Memory B cell (primary cell): ENCODE results near the gene COPS4.
A peak's percentile ranks its signal among the peaks of the same experiment; 100 is the strongest.
"Not testable (repeated sequence)": the region's sequence is repeated elsewhere in the genome, so short reads cannot be mapped to it uniquely, and the experiment has no call there.

Source experiments
- ATAC-seq: fragments of 150-1000 bp; cut with Tn5 transposase; 2 replicates; pipeline ENCODE4 v1.10.0; 2021; ENCODE audit warnings: low read depth, mild to moderate bottlenecking, moderate library complexity
- DNase-seq, 2 donors: peaks; one replicate each; pipeline ENCODE4 v3.0.0; 2022; ENCODE audit warnings: low spot score in 2 of 2
- H3K27ac Mint-ChIP-seq: one replicate; pipeline ENCODE4 v1.8.0; 2022; ENCODE audit warnings: mild to moderate bottlenecking, moderate library complexity, mixed read lengths
- H3K27me3 Mint-ChIP-seq: one replicate; pipeline ENCODE4 v1.8.0; 2022; ENCODE audit warnings: mixed read lengths
- H3K36me3 Mint-ChIP-seq: one replicate; pipeline ENCODE4 v1.8.0; 2022; ENCODE audit warnings: mild to moderate bottlenecking, mixed read lengths
- H3K4me1 Mint-ChIP-seq: one replicate; pipeline ENCODE4 v1.8.0; 2022; ENCODE audit warnings: mixed read lengths
- H3K4me3 Mint-ChIP-seq: one replicate; pipeline ENCODE4 v1.8.0; 2022; ENCODE audit warnings: mild to moderate bottlenecking, moderate library complexity, mixed read lengths
- H3K9me3 Mint-ChIP-seq: one replicate; pipeline ENCODE4 v1.8.0; 2022; ENCODE audit warnings: mixed read lengths

COPS4 gene

GRCh38 chr4:83012200-83012686 lies 22.7 kb upstream of the COPS4 start:
- H3K27ac Mint-ChIP-seq = peak overlapping the region; percentile 97
- no peaks in the 10 kb centered on the region for H3K27me3 Mint-ChIP-seq
- peak in 1 of 2 donors; percentile 28 for DNase-seq
- peaks cover 24% of the 10 kb centered on the region for H3K4me1 Mint-ChIP-seq
- no peak for ATAC-seq
- H3K4me3 Mint-ChIP-seq = peak overlapping the region; percentile 87
- H3K9me3 Mint-ChIP-seq = no peaks in the 10 kb centered on the region
- H3K36me3 Mint-ChIP-seq = no peaks in the 10 kb centered on the region

DNA sequence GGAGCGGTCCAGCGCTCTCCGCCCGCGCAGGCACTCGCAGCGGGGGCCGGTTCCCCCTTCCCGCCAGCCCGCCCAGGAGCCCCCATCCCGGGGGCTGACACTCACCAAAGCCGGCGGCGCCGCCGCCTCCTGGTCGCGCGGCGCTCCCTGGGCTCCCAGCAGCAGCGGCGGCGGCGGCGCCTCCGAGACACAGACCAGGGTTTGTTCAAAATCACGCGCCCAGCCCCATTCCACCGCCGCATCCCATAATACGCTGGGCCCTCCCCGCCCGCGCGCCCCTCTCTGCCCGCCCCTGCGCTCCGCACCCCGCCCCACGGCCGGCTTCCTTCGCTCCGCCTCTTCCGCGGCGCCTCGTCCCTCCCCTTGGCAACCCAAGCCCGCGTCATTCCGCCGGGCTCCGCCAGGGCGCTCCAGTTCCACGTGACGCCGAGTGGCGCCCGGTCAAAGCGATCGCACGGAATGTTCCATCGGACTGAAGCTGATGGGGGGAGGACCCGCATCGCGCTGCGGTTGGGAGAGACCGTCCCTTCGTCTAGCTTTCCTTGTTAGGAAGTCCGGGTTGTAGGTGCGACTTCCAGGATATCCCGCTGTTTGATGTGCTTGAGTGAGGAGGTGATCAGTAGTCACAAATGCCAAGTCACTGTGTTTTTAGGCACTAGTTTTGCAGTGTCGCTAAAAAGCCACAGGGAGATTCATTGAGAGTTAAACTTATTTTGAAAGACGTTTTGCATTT lies 22.1 kb upstream of the COPS4 start:
- peak; percentile 80 for ATAC-seq
- no peaks in the 10 kb centered on the region for H3K27me3 Mint-ChIP-seq
- H3K36me3 Mint-ChIP-seq = no peaks in the 10 kb centered on the region
- peak; percentile 96 to 98 for DNase-seq
- peak overlapping the region; percentile 94 for H3K27ac Mint-ChIP-seq
- H3K9me3 Mint-ChIP-seq = no peaks in the 10 kb centered on the region
- peaks cover 21% of the 10 kb centered on the region for H3K4me1 Mint-ChIP-seq
- peak overlapping the region; percentile 97 for H3K4me3 Mint-ChIP-seq

DNA sequence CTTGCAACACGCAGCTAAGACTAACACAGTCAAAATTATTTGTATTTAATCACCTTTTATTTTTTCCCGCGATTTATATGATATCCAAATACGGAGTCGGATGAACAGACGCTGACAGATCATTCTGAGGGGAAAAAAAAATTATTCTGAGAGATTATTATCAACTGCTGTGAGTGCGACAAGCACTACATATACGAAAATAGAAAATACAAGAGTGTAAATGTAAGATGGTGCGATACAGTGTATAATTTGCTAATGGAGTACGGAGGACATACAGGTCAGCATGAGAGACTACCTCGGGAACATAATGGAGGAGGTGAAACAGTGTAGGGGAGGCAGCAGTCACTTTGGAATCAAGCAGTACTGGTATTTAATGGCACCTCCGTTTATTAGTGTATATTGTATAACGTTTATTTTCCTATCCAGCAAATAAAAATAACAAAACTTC lies 21.5 kb upstream of the COPS4 start:
- DNase-seq = no peak
- Mint-ChIP-seq H3K9me3 (no peaks in the 10 kb centered on the region), H3K27ac (peak overlapping the region; percentile 94), H3K36me3 (no peaks in the 10 kb centered on the region), H3K4me3 (peak overlapping the region; percentile 97), H3K27me3 (no peaks in the 10 kb centered on the region), H3K4me1 (peaks cover 19% of the 10 kb centered on the region)
- ATAC-seq = no peak

- H3K36me3 Mint-ChIP-seq = no peaks in the 10 kb centered on the region
- no peak for DNase-seq
- peaks cover 19% of the 10 kb centered on the region for H3K4me1 Mint-ChIP-seq
- peak overlapping the region; percentile 97 for H3K4me3 Mint-ChIP-seq
- no peak for ATAC-seq
- H3K27me3 Mint-ChIP-seq = no peaks in the 10 kb centered on the region
- H3K27ac Mint-ChIP-seq = peak overlapping the region; percentile 94
- no peaks in the 10 kb centered on the region for H3K9me3 Mint-ChIP-seq
Measured at GRCh38 chr4:83013902-83014301, 21.1 kb upstream of the COPS4 start.

GRCh38 chr4:83019794-83020494 lies 15.0 kb upstream of the COPS4 start:
- Mint-ChIP-seq H3K27me3 (no peaks in the 10 kb centered on the region), H3K4me3 (no peak overlapping the region), H3K9me3 (peaks cover under 1% of the 10 kb centered on the region), H3K36me3 (no peaks in the 10 kb centered on the region), H3K27ac (no peak overlapping the region), H3K4me1 (no peaks in the 10 kb centered on the region)
- no peak for DNase-seq
- ATAC-seq = no peak

DNA sequence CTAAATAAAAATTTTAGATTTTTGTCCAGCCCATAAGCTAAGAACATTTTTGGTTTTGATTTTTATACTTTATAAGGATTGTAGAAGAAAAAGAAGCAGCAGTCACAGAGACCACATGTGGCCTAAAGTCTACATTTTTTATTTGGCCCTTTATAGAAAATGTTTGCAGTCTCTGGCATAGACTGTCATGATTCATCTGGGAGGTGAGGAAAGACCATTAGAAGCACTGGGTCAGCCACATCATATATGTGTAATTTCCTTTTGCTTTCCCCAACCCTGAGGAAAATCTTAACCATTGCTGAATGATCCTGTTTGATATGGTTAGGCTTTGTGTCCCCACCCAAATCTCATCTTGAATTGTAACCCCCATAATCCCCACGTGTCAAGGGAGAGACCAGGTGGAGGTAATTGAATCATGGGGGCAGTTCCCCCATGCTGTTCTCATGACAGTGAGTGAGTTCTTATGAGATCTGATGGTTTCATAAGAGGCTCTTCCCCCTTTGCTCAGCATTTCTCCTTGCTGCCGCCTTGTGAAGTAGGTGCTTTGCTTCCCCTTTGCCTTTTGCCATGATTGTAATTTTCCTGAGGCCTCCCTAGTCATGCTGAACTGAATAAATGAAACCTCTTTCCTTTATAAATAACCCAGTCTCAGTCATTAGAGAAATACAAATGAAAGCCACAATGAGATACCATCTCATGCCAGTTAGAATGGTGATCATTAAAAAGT lies 12.1 kb upstream of the COPS4 start:
- ATAC-seq (no peak), DNase-seq (no peak)
- H3K4me1 Mint-ChIP-seq = peaks cover 8% of the 10 kb centered on the region
- peaks cover 4% of the 10 kb centered on the region for H3K9me3 Mint-ChIP-seq
- H3K4me3 Mint-ChIP-seq = no peak overlapping the region
- no peaks in the 10 kb centered on the region for H3K27me3 Mint-ChIP-seq
- H3K27ac Mint-ChIP-seq = no peak overlapping the region
- H3K36me3 Mint-ChIP-seq = peaks cover 3% of the 10 kb centered on the region

- ATAC-seq, DNase-seq, H3K36me3 Mint-ChIP-seq, H3K27ac Mint-ChIP-seq, H3K4me3 Mint-ChIP-seq, H3K27me3 Mint-ChIP-seq, H3K9me3 Mint-ChIP-seq, H3K4me1 Mint-ChIP-seq: not testable (repeated sequence)
Measured at GRCh38 chr4:83023599-83023998, 11.4 kb upstream of the COPS4 start.

- Mint-ChIP-seq H3K36me3 (peaks cover 3% of the 10 kb centered on the region), H3K27me3 (no peaks in the 10 kb centered on the region), H3K27ac (no peak overlapping the region), H3K9me3 (peaks cover 4% of the 10 kb centered on the region), H3K4me3 (no peak overlapping the region), H3K4me1 (peaks cover 8% of the 10 kb centered on the region)
- ATAC-seq (no peak), DNase-seq (no peak)
Measured at GRCh38 chr4:83024233-83024632, 10.8 kb upstream of the COPS4 start.

DNA sequence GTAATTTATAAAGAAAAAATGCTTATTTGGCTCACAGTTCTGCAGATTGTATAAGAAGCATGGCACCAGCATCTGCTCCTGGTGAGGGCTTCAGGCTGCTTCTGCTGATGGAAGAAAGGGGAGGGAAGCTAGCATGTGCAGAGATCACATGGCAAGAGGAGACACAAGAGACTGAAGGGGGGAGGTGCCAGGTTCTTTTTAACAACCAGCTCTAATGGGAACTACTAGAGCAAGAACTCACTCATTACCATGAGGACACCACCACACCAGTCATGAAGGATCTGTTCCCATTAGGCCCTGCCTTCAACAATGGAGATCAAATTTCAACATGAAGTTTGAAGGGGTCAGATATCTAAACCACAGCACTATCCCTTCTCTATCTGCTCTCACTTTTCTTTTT lies 9.4 kb upstream of the COPS4 start:
- ATAC-seq = no peak

DNA sequence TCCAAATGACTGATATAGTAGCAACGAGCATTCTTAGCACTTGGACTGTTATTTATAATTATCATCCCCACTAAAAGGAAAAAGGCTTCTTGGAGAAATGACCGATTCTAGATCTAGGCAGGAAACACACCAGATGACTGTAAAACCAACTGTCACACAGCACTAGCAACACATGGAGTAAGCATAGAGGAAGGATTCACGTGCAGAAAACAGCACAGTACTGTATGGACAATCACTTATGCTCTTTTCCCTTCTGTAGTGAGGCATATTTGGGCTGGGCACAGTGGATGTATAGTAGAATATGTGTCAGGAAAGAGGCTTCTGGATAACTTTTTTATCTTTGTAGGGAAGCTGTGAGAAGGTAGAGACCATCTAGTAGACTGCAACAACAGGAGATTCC lies 6.0 kb upstream of the COPS4 start:
- Mint-ChIP-seq H3K27ac (no peak overlapping the region), H3K4me1 (peaks cover 8% of the 10 kb centered on the region), H3K4me3 (no peak overlapping the region), H3K27me3 (no peaks in the 10 kb centered on the region), H3K9me3 (peaks cover 4% of the 10 kb centered on the region), H3K36me3 (peaks cover 3% of the 10 kb centered on the region)
- no peak for ATAC-seq
- no peak for DNase-seq

More for the DNA sequence above, 9.4 kb upstream of the COPS4 start:
- Mint-ChIP-seq H3K9me3 (peaks cover 4% of the 10 kb centered on the region), H3K27ac (no peak overlapping the region), H3K36me3 (peaks cover 3% of the 10 kb centered on the region), H3K4me1 (peaks cover 8% of the 10 kb centered on the region), H3K4me3 (peak overlapping the region; percentile 35), H3K27me3 (no peaks in the 10 kb centered on the region)
- DNase-seq = no peak

DNA sequence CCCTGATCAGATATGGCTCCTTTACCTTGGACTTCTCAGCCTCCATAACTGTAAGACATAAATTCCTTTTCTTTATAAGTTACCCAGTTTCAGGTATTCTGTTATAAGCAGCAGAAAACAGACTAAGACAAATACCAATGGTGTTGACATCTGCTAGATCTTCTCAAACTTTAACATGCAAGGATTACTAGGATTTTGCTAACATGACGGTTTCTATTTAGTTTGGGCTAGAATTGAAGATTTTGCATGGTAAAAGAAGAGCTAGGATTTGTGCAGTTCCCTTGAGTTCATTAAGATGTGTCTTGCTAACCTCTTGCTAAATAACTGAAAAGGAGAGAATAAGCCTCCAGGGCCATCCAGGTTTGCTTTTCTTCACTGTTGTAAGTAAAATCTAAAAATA lies 5.3 kb upstream of the COPS4 start:
- Mint-ChIP-seq H3K4me3 (no peak overlapping the region), H3K27ac (no peak overlapping the region), H3K9me3 (peaks cover 4% of the 10 kb centered on the region), H3K27me3 (no peaks in the 10 kb centered on the region), H3K4me1 (peaks cover 8% of the 10 kb centered on the region), H3K36me3 (peaks cover 3% of the 10 kb centered on the region)
- ATAC-seq (no peak), DNase-seq (no peak)

DNA sequence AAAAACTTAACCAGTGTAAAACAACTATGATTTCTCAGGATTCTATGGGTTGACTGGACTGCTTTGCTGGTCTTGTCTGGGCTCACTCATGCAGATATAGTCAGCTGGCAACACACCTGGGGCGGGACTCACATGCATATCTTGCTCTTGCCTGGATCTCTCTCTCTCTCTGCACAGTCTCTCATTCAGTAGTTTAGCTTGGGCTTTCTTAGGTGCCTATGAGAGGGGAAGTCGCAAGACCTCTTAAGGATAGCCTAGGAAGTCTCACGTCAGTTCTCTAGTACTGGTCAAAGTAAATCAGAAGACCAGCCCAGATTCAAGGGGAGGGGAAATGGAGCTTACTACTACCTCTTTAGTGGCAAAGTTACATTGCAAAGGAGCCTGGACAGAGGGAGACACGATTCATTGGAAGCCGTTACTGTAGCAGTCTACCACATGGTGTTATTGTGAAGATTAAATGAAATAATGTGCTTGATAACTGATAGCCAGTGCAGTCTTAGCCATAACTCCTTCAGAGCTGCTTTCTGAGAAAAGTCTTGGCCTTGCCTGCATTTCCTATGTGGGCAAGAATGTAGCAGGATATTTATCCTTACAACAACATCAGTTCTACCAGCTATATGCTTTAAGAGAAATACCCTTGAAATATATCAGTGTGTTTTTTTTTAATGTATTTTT lies 2.1 kb downstream of the COPS4 start:
- no peak for ATAC-seq
- no peak for DNase-seq
- Mint-ChIP-seq H3K27me3 (no peaks in the 10 kb centered on the region), H3K36me3 (peaks cover 3% of the 10 kb centered on the region), H3K9me3 (no peaks in the 10 kb centered on the region), H3K27ac (no peak overlapping the region), H3K4me1 (peaks cover 18% of the 10 kb centered on the region), H3K4me3 (peak overlapping the region; percentile 3)

DNA sequence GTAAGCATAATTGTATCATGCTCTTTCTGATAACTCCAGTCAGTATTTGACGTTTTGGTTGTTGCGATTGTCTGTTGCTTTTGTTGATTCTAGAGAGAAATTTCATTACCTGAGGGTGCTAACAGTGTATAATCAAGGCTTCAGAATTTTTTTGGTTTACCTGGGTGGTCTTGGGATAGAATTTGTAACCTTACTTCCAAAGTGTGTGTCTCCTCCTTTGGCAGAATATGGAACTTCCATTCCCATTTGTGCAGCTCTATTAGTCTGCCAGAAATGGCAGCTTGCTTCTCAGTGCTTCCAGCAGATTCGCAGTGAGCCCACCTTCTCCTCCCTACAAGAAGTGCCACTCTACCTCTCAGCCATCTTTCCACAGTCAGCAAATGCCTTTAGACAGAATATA lies 5.3 kb downstream of the COPS4 start:
- Mint-ChIP-seq H3K4me1 (peaks cover 23% of the 10 kb centered on the region), H3K27ac (no peak overlapping the region), H3K9me3 (no peaks in the 10 kb centered on the region), H3K27me3 (no peaks in the 10 kb centered on the region), H3K4me3 (no peak overlapping the region), H3K36me3 (peaks cover 3% of the 10 kb centered on the region)
- DNase-seq (no peak), ATAC-seq (no peak)

DNA sequence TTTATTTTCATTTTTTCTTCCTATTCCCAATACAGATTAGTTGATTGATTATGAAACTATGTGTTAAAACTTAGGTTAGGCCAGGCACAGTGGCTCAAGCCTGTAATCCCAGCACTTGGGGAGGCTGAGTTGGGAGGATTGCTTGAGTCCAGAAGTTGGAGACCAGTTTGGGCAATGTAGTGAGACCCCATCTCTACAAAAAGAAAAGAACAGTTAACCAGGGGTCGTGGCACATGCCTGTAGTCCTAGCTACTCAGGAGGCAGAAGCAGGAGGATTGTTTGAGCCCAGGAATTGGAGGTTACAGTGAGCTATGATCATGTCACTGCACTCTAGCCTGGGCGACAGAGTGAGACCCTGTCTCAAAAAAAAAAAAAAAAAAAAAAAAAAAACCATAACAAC lies 8.2 kb downstream of the COPS4 start:
- not testable (repeated sequence) for H3K27ac Mint-ChIP-seq, H3K36me3 Mint-ChIP-seq, H3K4me3 Mint-ChIP-seq, H3K9me3 Mint-ChIP-seq, DNase-seq, ATAC-seq, H3K27me3 Mint-ChIP-seq
- peaks cover 17% of the 10 kb centered on the region for H3K4me1 Mint-ChIP-seq
